Measurements from ENCODE around the gene CLCNKB. TPM values are rescaled to one million over a fixed set of nuclear protein-coding genes. Genes with fewer than 3 reads are reported as not detected.

The CLCNKB gene
- total RNA-seq, 1 donor from 2014 or later: not detected

DNA sequence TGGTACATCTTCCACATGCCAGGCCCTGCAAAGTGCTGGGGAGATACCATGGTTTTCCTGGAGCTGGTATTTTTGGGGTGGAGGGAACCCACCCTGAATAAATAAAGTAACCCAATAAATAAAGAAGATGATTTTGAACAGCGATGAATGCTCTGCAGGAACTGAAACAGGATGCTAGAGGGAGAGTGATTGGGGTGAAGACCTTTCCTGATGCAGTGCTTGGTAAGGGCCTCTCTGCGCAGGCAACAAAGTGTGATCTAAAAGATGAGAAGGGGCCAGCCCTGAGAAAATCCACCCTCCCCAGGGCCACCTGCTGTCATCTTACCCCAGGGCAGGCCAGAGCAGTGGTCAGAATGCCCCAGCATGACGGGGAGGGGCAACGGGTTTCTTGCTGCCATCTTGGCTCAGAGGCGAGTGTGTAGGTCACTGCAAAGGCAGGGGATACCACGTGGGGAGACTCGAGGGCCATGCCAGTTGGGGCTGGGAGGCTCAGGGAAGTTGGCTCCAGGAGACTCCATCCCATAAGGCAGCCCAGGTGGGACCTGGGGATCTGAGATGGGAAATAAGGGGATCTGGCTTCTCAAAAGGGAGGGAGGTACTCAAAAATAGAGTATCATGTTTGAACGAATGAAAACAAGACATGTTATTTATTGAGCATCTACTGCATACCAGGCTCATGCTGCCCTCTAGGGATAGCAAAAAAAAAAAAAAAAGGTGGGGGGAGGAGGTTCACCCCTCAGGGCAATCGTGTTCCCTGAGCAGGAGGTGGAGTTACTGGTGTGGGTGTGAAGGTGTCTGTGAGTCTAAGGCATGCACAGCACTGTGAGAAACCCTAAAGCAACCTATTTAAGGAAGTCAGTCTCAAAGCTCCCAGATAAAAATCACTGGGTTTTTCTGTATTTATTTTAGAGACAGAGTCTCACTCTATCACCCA is 36.8 kb upstream of the CLCNKB start:
- no peaks in the 10 kb centered on the region for H3K9me3 ChIP-seq (ENCODE audit: control insufficient read depth in 3 of 3, low read length in 3 of 3)
- H3K27ac ChIP-seq (ENCODE audit: low read depth, low read length): no peak overlapping the region
- no peak overlapping the region for H3K4me3 ChIP-seq (ENCODE audit: low read length in 3 of 3)
- H3K27me3 ChIP-seq (ENCODE audit: control insufficient read depth in 3 of 3, insufficient read depth in 3 of 3, low read length in 3 of 3): no peaks in the 10 kb centered on the region
- H3K4me1 ChIP-seq (ENCODE audit: control insufficient read depth in 3 of 3, insufficient read depth in 3 of 3, low read length in 3 of 3): no peaks in the 10 kb centered on the region
- H3K36me3 ChIP-seq (ENCODE audit: control insufficient read depth in 3 of 3, insufficient read depth in 3 of 3, low read length in 3 of 3): no peaks in the 10 kb centered on the region
- H3K9ac ChIP-seq (ENCODE audit: low read depth in 1 of 3, low read length in 3 of 3): no peak overlapping the region

DNA sequence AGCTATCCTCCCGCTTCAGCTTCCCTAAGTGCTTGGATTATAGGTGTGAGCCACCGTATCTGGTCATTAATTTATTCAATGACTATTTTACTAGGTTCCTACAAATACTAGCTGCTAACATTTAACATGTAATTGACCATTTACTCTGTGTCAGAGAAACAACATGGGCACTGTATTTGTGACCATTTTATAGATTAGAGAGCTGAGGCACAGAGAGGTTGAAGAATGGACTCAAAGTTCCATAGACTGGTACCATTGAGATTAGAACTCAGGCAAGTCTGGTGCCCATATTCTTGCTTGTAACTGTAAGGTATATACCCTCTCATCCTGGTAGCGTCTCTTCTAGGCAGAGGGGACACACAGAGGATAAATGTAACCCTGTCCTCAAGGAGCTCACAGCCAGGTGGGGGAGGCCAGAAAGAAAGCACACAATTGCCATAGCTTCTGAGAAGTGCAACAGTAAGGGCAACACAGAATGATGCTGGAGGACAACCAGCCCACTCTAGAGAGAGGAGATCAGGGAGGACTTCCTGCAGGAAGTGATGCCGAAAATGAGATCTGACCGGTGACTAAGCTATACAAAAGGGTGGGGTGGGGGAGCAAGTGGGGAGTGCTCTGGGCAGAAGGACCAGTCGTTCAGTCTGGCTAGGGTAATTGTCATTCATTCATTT is 35.8 kb upstream of the CLCNKB start:
- Histone ChIP-seq H3K9me3 (ENCODE audit: control insufficient read depth in 3 of 3, low read length in 3 of 3) (no peaks in the 10 kb centered on the region), H3K9ac (ENCODE audit: low read depth in 1 of 3, low read length in 3 of 3) (no peak overlapping the region), H3K27me3 (ENCODE audit: control insufficient read depth in 3 of 3, insufficient read depth in 3 of 3, low read length in 3 of 3) (no peaks in the 10 kb centered on the region), H3K36me3 (ENCODE audit: control insufficient read depth in 3 of 3, insufficient read depth in 3 of 3, low read length in 3 of 3) (no peaks in the 10 kb centered on the region), H3K27ac (ENCODE audit: low read depth, low read length) (no peak overlapping the region), H3K4me1 (ENCODE audit: control insufficient read depth in 3 of 3, insufficient read depth in 3 of 3, low read length in 3 of 3) (peaks cover 4 to 8% (median 6%) of the 10 kb centered on the region in 3 donors), H3K4me3 (ENCODE audit: low read length in 3 of 3) (no peak overlapping the region)

DNA sequence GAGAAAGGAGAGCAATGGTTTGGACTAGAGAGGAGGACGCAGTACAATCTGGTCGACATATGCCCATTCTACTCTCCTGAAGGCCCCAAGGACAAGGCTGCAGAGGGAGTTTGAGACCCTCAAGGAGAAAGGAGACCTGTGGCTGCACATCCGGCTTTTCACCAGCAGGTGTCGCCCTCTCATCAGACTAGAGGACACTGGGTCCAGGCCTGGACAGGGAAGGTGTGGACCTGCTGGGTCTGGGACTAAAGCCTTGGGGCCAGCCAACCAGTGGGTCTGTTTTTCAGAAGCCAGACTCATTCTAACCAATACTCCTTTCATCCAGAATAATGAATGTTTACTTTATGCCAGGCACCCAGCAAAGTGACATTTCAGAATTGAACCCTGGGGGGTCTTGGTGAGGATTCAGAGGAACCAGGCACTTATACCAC is 34.5 kb upstream of the CLCNKB start:
- Histone ChIP-seq H3K27ac (ENCODE audit: low read depth, low read length) (peak overlapping the region; percentile 0), H3K27me3 (ENCODE audit: control insufficient read depth in 3 of 3, insufficient read depth in 3 of 3, low read length in 3 of 3) (no peaks in the 10 kb centered on the region), H3K36me3 (ENCODE audit: control insufficient read depth in 3 of 3, insufficient read depth in 3 of 3, low read length in 3 of 3) (no peaks in the 10 kb centered on the region), H3K4me3 (ENCODE audit: low read length in 3 of 3) (no peak overlapping the region), H3K4me1 (ENCODE audit: control insufficient read depth in 3 of 3, insufficient read depth in 3 of 3, low read length in 3 of 3) (peaks cover 10 to 18% (median 16%) of the 10 kb centered on the region in 3 donors), H3K9ac (ENCODE audit: low read depth in 1 of 3, low read length in 3 of 3) (peak overlapping the region in 1 of 3 donors; percentile 27), H3K9me3 (ENCODE audit: control insufficient read depth in 3 of 3, low read length in 3 of 3) (no peaks in the 10 kb centered on the region)

DNA sequence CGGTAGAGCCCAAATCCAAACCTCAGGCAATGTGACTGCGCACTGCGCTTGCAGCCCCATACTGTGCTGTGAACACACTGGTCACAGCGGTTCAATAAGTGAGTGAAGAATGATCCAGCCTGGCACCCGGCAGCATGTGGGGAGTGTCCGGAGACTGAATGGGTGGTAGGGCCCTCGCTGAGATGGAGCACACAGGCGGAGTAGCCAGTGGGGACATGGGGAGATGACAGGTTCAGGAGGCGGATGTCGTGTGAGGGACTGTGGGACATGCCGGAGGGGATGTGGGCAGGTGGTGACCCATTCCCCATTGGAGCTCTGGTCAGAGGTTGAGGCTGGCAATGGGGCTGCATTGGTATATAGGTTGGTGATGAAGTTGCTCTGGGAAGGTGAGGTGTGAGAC is 33.9 kb upstream of the CLCNKB start:
- H3K4me3 ChIP-seq (ENCODE audit: low read length in 3 of 3): no peak overlapping the region
- no peak overlapping the region for H3K9ac ChIP-seq (ENCODE audit: low read depth in 1 of 3, low read length in 3 of 3)
- H3K27ac ChIP-seq (ENCODE audit: low read depth, low read length): peak overlapping the region; percentile 0
- H3K9me3 ChIP-seq (ENCODE audit: control insufficient read depth in 3 of 3, low read length in 3 of 3): no peaks in the 10 kb centered on the region
- H3K4me1 ChIP-seq (ENCODE audit: control insufficient read depth in 3 of 3, insufficient read depth in 3 of 3, low read length in 3 of 3): peaks cover 16 to 24% (median 22%) of the 10 kb centered on the region in 3 donors
- H3K36me3 ChIP-seq (ENCODE audit: control insufficient read depth in 3 of 3, insufficient read depth in 3 of 3, low read length in 3 of 3): no peaks in the 10 kb centered on the region
- H3K27me3 ChIP-seq (ENCODE audit: control insufficient read depth in 3 of 3, insufficient read depth in 3 of 3, low read length in 3 of 3): no peaks in the 10 kb centered on the region

DNA sequence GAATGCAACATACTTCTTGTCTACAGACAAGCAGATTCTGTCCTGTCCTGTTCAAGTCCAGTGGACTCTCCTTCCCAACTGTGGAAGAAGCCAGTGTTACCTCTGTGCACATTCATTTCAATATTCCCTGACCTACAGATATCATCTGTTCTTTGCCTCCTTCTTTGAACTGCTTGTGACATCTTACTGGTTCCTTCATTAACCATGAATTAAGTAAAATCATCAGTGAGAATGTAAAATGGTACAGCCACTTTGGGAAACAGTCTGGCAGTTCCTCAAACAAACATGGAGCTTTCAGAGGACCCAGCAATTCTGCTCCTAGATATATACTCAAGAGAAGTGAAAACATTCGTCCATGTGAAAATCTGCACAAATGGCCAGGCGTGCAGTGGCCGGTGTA is 32.7 kb upstream of the CLCNKB start:
- no peak overlapping the region for H3K27ac ChIP-seq (ENCODE audit: low read depth, low read length)
- no peaks in the 10 kb centered on the region for H3K27me3 ChIP-seq (ENCODE audit: control insufficient read depth in 3 of 3, insufficient read depth in 3 of 3, low read length in 3 of 3)
- H3K36me3 ChIP-seq (ENCODE audit: control insufficient read depth in 3 of 3, insufficient read depth in 3 of 3, low read length in 3 of 3): peaks cover 0 to 6% (median 0%) of the 10 kb centered on the region in 3 donors
- H3K9me3 ChIP-seq (ENCODE audit: control insufficient read depth in 3 of 3, low read length in 3 of 3): no peaks in the 10 kb centered on the region
- H3K4me3 ChIP-seq (ENCODE audit: low read length in 3 of 3): no peak overlapping the region
- H3K4me1 ChIP-seq (ENCODE audit: control insufficient read depth in 3 of 3, insufficient read depth in 3 of 3, low read length in 3 of 3): peaks cover 28 to 35% (median 32%) of the 10 kb centered on the region in 3 donors
- H3K9ac ChIP-seq (ENCODE audit: low read depth in 1 of 3, low read length in 3 of 3): no peak overlapping the region

DNA sequence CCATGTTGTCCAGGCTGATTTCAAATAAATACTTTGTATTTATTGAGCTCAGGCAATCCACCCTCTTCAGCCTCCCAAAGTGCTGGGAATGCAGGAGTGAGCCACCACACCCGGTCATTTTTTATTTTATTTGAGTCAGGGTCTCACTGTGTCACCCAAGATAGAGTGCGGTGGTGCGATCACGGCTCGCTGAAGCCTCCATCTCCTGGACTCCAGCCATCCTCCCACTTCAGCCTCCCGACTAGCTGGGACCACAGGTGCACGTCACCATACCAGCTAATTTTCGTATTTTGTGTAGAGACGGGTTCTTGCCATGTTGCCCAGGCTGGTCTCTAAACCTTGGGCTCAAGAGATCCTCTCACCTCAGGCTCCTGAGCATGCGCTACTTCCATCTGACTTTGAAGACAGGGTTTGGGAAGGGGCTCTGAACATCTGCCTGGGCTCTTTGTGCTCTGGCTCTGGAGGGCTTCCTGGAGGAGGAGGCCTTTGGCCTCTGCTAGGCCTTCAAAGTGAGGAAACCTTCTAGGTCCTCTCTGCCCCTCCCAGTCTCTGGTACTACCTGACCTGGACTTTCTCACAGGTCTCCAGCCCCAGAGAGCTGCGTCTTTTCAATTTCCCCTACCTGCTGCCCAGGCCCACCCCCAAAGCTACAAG is 31.5 kb upstream of the CLCNKB start:
- peak overlapping the region in 2 of 3 donors; percentile 7 to 66 for H3K9ac ChIP-seq (ENCODE audit: low read depth in 1 of 3, low read length in 3 of 3)
- H3K27ac ChIP-seq (ENCODE audit: low read depth, low read length): peak overlapping the region; percentile 99
- no peaks in the 10 kb centered on the region for H3K27me3 ChIP-seq (ENCODE audit: control insufficient read depth in 3 of 3, insufficient read depth in 3 of 3, low read length in 3 of 3)
- H3K4me1 ChIP-seq (ENCODE audit: control insufficient read depth in 3 of 3, insufficient read depth in 3 of 3, low read length in 3 of 3): peaks cover 36 to 46% (median 38%) of the 10 kb centered on the region in 3 donors
- H3K36me3 ChIP-seq (ENCODE audit: control insufficient read depth in 3 of 3, insufficient read depth in 3 of 3, low read length in 3 of 3): peaks cover 0 to 10% (median 4%) of the 10 kb centered on the region in 3 donors
- H3K9me3 ChIP-seq (ENCODE audit: control insufficient read depth in 3 of 3, low read length in 3 of 3): no peaks in the 10 kb centered on the region
- H3K4me3 ChIP-seq (ENCODE audit: low read length in 3 of 3): peak overlapping the region; percentile 16 to 58 (median 40)

DNA sequence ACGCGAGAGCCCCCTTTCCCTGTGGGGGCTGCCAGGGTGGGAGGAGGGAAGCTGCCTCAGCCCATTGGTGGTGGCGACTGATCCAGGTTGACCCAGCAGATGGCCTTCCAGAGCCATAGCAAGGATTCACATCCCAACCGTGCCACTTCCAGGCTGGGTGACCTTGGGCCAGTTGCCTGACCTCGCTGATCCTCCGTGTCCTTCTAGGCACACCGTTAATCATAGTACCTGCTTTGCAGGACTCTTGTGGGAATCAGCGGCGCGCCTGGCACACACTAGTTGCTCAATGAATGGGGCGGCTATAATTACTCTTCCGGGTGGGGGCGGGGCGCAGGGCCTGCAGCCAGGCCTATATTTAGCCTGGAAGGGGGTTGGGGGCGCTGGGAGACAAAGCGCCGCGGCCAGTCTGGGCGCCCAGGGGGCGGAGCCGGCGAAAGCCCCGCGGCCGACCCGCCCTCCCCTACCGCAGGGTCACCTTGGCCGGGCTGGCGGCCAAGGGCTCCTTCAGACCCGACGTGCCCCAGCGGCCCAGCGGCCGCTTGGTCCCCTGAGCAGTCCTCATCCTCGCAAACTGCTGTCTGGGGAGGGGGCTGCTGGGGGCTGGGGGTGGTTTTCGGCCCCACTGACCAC is 30.9 kb upstream of the CLCNKB start:
- Histone ChIP-seq H3K27me3 (ENCODE audit: control insufficient read depth in 3 of 3, insufficient read depth in 3 of 3, low read length in 3 of 3) (no peaks in the 10 kb centered on the region), H3K9me3 (ENCODE audit: control insufficient read depth in 3 of 3, low read length in 3 of 3) (no peaks in the 10 kb centered on the region), H3K4me1 (ENCODE audit: control insufficient read depth in 3 of 3, insufficient read depth in 3 of 3, low read length in 3 of 3) (peaks cover 39 to 50% (median 41%) of the 10 kb centered on the region in 3 donors), H3K9ac (ENCODE audit: low read depth in 1 of 3, low read length in 3 of 3) (peak overlapping the region in 2 of 3 donors; percentile 92 to 100), H3K27ac (ENCODE audit: low read depth, low read length) (peak overlapping the region; percentile 99), H3K36me3 (ENCODE audit: control insufficient read depth in 3 of 3, insufficient read depth in 3 of 3, low read length in 3 of 3) (peaks cover 0 to 17% (median 5%) of the 10 kb centered on the region in 3 donors), H3K4me3 (ENCODE audit: low read length in 3 of 3) (peak overlapping the region; percentile 16 to 58 (median 40))

DNA sequence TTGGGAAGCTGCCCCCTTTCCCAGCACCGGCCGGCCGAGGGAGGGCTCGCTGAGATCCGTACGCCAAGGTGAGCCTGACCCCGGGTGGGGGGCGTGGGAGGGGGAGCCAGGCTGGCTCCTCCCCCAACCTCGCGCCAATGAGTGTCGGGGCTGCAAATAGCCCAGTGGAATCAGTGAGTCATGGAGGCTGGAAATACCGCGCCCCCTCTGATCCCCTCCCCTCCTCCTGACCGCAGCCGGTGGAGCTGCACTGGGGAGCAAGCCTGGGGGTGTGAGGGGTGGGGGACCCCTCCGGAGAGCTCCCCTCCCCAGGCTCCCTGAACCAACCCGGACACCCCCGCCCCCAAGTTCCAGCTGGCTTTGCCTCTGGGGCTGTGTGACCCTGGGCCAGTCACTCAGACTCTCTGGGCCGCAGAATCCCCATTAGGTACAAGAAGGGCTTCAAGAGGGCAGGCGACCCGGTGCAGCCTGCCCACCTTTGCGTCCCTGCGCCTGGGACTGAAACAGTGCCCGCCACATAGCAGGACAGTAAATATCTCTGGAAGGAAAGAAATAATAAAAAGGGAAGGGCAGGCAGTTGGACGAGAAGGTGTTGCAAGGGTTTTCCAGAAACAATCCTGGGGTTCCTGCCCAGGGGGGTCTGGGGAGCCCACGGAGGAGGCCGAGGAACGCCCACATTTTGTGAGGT is 30.2 kb upstream of the CLCNKB start:
- peak overlapping the region; percentile 65 to 100 (median 92) for H3K9ac ChIP-seq (ENCODE audit: low read depth in 1 of 3, low read length in 3 of 3)
- peak overlapping the region in 2 of 3 donors; percentile 53 to 89 for H3K4me3 ChIP-seq (ENCODE audit: low read length in 3 of 3)

DNA sequence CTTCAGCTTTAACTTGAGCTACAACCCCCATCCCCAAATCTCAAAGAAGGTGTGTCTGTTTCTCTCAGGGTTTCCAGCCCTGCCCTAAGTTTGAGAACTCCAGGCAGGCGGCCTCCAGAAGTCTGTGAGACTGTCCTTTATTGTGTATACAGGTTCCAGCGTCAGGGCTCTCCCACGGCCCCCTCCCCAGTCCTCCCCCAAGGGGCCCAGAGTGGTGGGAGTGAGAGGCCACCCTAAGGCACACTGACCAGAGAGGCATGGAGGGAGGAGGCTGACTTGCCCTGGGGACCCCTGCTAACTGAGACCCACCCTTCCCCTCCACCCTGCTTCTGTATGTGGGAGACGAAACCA is 29.7 kb upstream of the CLCNKB start:
- H3K4me1 ChIP-seq (ENCODE audit: control insufficient read depth in 3 of 3, insufficient read depth in 3 of 3, low read length in 3 of 3): peaks cover 49 to 58% (median 51%) of the 10 kb centered on the region in 3 donors
- H3K9me3 ChIP-seq (ENCODE audit: control insufficient read depth in 3 of 3, low read length in 3 of 3): no peaks in the 10 kb centered on the region
- H3K27ac ChIP-seq (ENCODE audit: low read depth, low read length): peak overlapping the region; percentile 99
- H3K36me3 ChIP-seq (ENCODE audit: control insufficient read depth in 3 of 3, insufficient read depth in 3 of 3, low read length in 3 of 3): peaks cover 0 to 17% (median 5%) of the 10 kb centered on the region in 3 donors
- peak overlapping the region in 2 of 3 donors; percentile 89 to 94 for H3K4me3 ChIP-seq (ENCODE audit: low read length in 3 of 3)
- peak overlapping the region; percentile 65 to 100 (median 92) for H3K9ac ChIP-seq (ENCODE audit: low read depth in 1 of 3, low read length in 3 of 3)
- H3K27me3 ChIP-seq (ENCODE audit: control insufficient read depth in 3 of 3, insufficient read depth in 3 of 3, low read length in 3 of 3): no peaks in the 10 kb centered on the region

More for the DNA sequence above, 30.2 kb upstream of the CLCNKB start:
- peak overlapping the region; percentile 99 for H3K27ac ChIP-seq (ENCODE audit: low read depth, low read length)
- peaks cover 44 to 53% (median 46%) of the 10 kb centered on the region in 3 donors for H3K4me1 ChIP-seq (ENCODE audit: control insufficient read depth in 3 of 3, insufficient read depth in 3 of 3, low read length in 3 of 3)
- H3K27me3 ChIP-seq (ENCODE audit: control insufficient read depth in 3 of 3, insufficient read depth in 3 of 3, low read length in 3 of 3): no peaks in the 10 kb centered on the region
- no peaks in the 10 kb centered on the region for H3K9me3 ChIP-seq (ENCODE audit: control insufficient read depth in 3 of 3, low read length in 3 of 3)
- H3K36me3 ChIP-seq (ENCODE audit: control insufficient read depth in 3 of 3, insufficient read depth in 3 of 3, low read length in 3 of 3): peaks cover 0 to 17% (median 5%) of the 10 kb centered on the region in 3 donors
